PC-9 (cell line): ENCODE results near the gene CCDC158.

Experiments
- CTCF ChIP-seq: fragments of 200-600 bp; sonication (generic); conservative IDR thresholded peaks from 2 replicates; pipeline ENCODE4 v1.6.1; 2017; ENCODE audit warnings: mixed run types, antibody characterized with exemption, mild to moderate bottlenecking, moderate library complexity
- EZH2 ChIP-seq: fragments of 200-600 bp; sonication (generic); IDR thresholded peaks from 2 replicates; pipeline ENCODE4 v1.8.0; 2017; ENCODE audit warnings: antibody characterized with exemption, low read depth

GRCh38 chr4:76410636-76411035 lies 10.3 kb downstream of the CCDC158 start:
- no peak for TF ChIP-seq EZH2
- no peak for TF ChIP-seq CTCF
